Activated CD4-positive, alpha-beta T cell treated with anti-CD3 and anti-CD28 coated beads, Interleukin-2, amount 50 U/mL, for 24 hours (primary cell): ENCODE data around the gene CLDN7.

Source experiments
- DNase-seq, 2 donors: peaks; one replicate each; pipeline ENCODE4 v3.0.0-alpha.2; 2020; ENCODE audit warnings: low read depth in 1 of 2, low spot score in 1 of 2

The CLDN7 gene

GRCh38 chr17:7289256-7290032, 27.2 kb upstream of the CLDN7 start:
- no peak for DNase-seq

DNA sequence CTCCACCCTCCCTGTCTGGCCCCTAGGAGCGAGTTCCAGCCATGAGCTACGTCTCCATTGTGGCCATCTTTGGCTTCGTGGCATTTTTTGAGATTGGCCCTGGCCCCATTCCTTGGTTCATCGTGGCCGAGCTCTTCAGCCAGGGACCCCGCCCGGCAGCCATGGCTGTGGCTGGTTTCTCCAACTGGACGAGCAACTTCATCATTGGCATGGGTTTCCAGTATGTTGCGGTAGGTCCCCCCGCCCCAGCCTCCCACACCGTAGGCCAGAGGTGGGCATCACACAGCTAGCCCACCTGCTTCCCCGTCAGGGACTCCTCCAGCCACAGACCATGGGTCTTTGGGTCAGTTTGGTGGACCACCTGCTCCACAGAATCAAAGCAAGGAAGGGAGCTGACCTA, 23.4 kb upstream of the CLDN7 start:
- DNase-seq, result no peak

DNA sequence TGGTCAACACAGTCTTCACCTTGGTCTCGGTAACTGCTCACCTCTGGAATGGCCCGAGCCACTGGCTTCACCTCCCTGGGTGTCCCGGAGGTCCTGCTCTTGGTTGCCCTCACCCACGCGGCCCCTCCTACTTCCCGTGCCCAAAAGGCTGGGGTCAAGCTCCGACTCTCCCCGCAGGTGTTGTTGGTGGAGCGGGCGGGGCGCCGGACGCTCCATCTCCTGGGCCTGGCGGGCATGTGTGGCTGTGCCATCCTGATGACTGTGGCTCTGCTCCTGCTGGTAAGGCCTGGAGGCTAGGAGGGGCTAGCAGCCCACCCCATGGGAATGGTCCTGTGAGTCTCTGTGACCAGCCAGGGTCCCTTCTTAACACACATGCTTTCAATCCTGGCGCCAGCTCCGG, 22.6 kb upstream of the CLDN7 start:
- DNase-seq, result no peak

DNA sequence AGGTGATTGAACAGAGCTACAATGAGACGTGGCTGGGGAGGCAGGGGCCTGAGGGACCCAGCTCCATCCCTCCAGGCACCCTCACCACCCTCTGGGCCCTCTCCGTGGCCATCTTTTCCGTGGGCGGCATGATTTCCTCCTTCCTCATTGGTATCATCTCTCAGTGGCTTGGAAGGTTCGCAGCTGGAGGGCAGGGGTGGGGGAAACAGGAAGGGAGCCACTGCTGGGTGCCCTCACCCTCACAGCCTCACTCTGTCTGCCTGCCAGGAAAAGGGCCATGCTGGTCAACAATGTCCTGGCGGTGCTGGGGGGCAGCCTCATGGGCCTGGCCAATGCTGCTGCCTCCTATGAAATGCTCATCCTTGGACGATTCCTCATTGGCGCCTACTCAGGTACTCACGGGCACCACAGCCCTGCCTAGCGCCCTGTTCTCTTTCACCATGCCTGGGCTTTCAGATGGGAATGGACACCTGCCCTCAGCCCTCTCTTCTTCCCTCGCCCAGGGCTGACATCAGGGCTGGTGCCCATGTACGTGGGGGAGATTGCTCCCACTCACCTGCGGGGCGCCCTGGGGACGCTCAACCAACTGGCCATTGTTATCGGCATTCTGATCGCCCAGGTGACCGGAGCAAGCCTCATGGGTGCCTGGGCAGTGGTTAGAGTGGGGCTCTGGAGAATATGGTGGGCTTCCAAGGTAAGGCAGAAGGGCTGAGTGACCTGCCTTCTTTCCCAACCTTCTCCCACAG, 21.4 kb upstream of the CLDN7 start:
- DNase-seq, result no peak

DNA sequence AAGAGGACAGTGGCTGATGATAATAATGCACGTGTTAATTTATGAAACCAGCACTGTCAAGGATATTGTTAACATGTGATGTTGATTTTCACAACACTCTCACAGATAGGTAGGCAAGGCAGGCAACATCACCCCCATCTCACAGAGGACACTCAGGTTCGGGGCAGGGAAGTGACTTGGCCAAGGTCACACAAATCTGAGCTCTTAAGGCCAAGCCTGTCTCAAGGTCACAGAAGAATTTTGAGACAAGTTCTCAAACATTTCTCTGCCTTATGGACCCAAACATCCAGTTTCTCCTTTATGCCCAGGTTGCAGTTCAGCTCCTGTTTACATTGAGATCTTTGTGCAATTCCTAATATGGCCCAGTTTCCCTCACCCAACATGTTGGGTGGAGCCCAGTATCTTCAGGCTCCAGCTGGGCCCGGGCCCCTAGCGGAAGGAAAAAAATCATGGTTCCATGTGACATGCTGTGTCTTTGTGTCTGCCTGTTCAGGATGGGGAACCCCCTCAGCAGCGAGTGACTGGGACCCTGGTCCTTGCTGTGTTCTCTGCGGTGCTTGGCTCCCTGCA, 20.6 kb upstream of the CLDN7 start:
- DNase-seq, result no peak

DNA sequence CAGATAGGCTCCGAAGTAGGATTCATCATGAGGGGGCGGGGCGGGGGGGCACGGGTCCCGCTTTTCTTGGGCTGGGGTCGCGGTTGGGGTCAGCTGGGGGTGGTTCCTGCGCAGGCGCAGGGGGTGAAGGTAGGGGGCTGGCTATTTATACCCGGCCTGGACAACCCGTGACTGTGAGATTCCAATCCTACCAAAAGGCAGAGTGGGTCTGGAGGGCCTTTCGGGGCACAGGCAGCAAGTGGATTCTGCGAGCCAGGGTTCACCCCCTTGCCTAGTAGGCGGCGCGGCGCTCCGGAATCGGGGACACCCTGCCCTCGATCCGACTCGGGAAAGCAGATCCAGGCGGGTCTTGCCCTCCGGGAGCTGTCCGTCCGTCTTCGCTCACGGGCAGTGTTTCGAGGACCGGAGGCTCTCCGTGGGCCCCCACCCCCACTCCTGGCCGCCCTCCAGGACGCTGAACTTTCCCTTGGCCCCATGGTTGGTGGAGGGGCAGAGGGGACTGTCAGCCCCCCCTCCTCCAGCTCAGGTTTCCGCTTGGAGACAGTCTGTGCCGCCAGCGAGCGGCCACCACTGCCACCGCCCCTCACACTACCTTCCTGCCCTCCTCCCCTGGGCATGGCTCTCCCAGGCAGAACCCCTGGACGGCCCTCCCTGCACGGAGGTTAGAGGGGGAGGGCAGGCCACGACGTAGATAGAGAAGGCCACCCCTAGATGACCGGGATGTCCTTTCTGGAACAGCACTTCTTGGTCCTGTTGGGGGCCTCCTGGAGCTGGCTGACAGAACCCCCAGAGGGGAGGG, 19.9 kb upstream of the CLDN7 start:
- DNase-seq, result no peak

GRCh38 chr17:7281074-7281952, 19.0 kb upstream of the CLDN7 start, which contains the start of gene SLC2A4:
Gene SLC2A4 (plus strand): TSS chr17:7281718. CDS start chr17:7281935, 217 bp downstream.
- peak; percentile 73 to 88 for DNase-seq

DNA sequence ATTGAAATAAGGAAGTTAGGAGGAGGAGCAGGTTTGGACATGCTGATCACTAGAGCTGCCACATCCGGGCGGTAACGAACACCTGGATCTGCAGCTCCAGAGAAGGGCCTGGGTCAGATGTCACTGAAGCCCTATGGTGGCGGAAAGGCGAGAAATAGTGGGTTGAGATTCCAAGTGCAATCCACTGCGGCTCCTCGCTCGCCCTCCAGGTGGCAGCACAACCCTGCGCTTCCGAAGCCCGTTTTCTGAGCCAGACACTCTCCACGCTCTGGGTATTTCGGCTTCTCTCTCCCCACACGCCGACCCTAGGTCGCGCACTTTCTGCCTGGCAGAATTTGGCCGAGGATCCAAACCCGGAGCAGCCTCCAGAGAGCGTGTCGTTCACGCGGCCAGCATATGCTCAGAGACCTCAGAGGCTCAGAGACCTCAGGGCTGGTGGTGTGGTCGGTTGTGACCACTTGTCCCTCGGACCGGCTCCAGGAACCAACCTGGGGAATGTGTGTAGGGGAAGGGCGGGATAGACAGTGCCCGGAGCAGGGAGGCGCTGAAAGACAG, 18.3 kb upstream of the CLDN7 start:
- DNase-seq, result peak; percentile 79 to 82

GRCh38 chr17:7279448-7279847, 17.2 kb upstream of the CLDN7 start:
- no peak for DNase-seq

DNA sequence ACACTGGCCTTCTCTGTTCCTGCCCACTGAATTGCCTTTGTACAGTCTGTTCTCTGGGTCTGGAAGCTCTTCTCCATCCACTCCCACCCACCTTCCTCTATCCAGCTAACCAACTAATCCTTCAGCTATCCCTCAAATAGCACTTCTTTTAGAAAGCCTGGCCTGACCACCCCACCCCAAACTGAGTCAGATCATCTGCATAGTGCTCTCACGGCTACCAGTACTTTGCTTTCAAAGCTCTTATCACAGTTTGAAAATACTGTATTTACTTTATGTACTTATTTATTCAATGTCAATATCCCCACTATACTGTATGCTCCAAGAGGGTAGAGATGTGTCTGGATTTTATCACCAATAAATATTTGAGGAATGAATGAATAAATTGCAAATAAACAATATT, 4.5 kb upstream of the CLDN7 start:
- DNase-seq, result no peak

- no peak for DNase-seq
These were observed 1.5 kb upstream of the CLDN7 start for GRCh38 chr17:7263801-7264078.

- DNase-seq, result no peak
These were observed 890 bp upstream of the CLDN7 start for GRCh38 chr17:7262935-7263800.

DNA sequence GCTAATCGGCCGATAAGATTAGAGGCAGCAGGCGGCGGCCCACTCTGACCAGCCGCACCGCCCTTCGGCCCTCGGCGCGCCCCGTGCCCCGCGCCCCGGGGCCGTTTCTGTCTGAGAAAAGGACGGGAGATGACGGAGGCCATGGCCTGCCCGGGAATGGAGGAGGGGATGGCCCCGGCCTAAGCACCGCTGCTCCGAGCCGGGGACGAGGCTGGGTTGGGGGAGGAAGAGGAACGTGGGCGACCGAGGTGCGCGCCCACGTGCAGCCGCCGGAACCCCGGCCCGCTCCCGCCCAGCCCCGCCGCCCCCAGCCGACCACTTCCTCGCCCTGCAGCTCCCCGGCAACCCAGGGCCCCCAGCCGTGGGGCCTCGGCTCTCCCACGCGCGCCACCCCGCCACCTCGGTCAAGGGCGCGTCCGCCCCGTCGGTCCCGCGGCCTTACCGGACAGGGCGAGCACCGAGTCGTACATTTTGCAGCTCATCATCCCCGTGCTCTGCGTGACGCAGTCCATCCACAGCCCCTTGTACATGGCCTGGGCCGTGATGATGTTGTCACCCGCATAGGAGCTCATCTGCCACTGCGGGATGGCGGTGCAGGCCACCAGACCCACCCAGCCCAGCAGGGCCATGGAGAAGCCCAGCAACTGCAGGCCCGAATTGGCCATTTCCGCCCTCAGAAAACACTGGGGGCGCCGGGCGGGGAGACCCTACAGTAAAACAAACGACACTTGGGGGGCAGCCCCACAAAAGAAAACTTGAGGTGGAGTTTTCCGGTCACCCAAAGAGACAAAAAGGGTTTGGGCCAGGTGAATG, 693 bp downstream of the CLDN7 start:
- DNase-seq, result no peak

- DNase-seq, result no peak
These were observed 1.5 kb downstream of the CLDN7 start for GRCh38 chr17:7260651-7261378.

- no peak for DNase-seq
These were observed 2.1 kb downstream of the CLDN7 start for GRCh38 chr17:7260151-7260550.

GRCh38 chr17:7259555-7259889, 2.8 kb downstream of the CLDN7 start:
- DNase-seq, result no peak

- DNase-seq, result no peak
These were observed 3.3 kb downstream of the CLDN7 start for GRCh38 chr17:7258731-7259554.
